GM19395 (cell line): ENCODE results near the gene GLT6D1.
"Not testable (repeated sequence)": the region's sequence is repeated elsewhere in the genome, so short reads cannot be mapped to it uniquely, and the experiment has no call there.

Experiments
- ATAC-seq: cut with Tn5 transposase; IDR thresholded peaks from one replicate; pipeline ENCODE4 v1.9.1; 2021; ENCODE audit warnings: mild to moderate bottlenecking, moderate library complexity; ENCODE audit not compliant: unreplicated experiment

The GLT6D1 gene, protein sequence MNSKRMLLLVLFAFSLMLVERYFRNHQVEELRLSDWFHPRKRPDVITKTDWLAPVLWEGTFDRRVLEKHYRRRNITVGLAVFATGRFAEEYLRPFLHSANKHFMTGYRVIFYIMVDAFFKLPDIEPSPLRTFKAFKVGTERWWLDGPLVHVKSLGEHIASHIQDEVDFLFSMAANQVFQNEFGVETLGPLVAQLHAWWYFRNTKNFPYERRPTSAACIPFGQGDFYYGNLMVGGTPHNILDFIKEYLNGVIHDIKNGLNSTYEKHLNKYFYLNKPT

DNA sequence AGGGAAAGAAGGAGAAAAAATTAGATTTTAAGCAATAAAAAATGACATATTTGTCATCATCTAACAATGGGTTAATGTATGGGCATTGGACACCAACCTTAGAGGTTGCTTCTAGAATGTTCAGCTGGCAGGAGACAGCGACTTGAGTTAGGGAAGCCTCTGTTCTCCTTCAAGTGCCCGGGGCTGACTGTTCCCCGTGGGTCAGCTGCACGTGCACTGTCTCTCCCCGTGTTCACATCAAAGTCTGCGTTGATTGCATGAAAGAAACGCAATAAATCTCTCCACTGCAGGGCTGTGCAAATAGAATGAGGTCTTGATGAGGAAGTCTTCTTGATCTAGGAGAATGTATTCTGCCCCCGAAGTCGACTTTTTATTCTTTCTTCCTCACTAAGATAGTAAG, at the start of gene GLT6D1:
TSS of gene GLT6D1 (minus strand) at position 345 of the 400 bp plus-strand sequence. CDS start 353 bp downstream, outside the sequence.
- no peak for ATAC-seq

DNA sequence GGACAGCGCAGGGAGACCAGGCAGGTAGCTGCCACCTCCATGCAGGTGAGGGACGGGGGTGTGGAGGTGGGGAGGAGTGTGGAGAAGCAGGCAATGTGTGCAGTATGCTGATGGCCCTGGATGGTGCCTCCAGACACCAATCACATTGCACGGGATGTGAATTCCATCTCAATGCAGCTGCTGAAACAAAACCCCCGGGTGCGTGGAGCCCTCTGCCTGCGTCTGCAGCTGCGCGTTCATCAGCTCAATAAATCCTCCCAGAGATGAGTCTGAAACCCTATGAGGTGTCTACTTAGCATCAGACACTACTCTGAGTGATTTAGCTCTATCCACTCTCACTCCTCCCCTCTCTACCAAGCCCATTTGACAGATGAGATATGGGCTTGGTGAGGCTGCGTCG, 49.7 kb upstream of the GLT6D1 start:
- ATAC-seq, result no peak

DNA sequence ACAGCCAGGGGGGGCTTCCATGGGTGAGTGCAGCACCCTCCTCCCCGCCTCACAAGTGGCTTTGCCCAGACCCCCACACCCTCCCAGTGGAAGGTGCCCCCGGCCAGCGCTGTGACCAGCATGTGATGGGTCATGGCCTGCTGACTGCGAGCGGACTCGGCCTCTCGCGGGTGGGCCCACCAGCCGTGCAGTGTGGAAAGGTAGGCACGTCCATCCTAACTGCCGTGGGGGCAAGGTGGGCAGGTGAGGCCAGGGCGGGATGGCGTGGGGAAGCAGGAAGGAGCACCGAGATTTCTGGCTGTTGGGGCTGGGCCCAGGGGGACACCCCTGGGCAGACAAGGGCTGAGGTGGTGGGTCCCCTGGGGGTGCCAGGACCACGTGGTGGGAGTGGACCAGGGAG, 47.9 kb upstream of the GLT6D1 start:
- no peak for ATAC-seq

DNA sequence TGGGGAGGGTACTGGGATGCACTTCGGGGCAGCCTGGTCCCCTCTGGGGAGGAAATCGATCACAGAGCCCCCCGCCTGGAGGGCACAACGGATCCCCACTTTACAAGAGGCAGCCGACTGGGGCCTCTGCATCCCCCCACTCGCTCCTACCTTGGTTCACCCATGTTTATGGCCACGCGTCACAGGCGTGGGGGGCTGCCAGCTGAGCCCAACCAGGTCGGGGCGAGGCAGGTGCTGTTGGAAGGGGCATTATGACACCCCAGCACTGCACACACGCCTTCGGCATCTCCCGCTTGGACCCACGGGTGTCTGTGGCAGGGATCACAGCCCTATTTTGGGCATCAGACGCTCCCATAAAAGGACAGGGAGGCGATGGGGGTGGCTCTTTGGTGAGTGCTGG, 45.4 kb upstream of the GLT6D1 start:
- no peak for ATAC-seq

DNA sequence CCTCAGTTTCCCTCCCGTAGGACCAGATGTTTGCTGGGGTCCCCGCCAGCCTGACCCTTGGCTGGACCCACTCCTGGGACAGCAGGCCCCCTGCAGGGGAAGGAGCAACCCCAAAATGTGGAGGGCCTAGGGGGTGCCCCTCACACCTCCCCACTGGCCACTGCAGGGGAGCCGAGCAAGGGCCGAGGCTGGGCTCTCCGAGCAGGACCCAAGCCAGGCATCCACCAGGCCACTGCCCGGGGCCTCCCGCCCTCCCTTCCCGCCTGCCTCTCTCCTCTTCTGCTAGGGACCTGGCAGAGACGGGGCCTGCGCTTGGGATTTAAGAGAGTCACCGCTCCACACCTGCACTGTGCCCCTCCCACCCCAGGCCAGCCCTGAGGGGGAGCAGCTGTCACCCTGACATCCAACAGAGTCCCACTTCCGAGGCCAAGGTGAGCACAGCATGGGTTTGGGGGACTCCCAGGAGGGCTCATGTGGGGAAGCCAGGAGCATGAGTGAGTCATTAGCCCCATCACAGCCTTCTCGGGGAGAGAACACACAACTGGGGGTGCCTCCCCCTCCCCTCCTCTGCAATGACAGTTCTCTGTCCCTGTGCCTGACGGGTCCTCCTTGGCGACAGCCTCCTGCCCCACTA, 44.2 kb upstream of the GLT6D1 start:
- ATAC-seq, result no peak

DNA sequence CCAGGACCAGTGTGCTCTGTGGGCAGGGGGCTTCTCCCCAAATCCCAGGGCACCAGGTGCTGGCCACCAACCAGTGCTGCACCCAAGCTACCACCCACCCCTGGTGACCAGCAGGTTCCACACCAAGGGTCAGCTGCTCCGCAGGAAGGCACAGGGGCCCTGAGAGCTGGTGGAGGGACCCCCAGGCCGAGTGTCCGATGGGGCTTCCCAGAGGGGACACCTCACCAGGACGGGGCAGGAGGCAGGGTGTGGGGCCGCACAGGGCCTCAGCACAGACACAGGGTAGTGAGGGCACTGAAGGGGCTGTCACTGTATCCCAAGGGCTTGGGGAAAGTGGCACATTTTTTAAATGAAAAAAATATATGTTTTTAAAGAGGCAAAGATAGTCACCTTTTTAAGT, 41.8 kb upstream of the GLT6D1 start:
- ATAC-seq, result no peak

DNA sequence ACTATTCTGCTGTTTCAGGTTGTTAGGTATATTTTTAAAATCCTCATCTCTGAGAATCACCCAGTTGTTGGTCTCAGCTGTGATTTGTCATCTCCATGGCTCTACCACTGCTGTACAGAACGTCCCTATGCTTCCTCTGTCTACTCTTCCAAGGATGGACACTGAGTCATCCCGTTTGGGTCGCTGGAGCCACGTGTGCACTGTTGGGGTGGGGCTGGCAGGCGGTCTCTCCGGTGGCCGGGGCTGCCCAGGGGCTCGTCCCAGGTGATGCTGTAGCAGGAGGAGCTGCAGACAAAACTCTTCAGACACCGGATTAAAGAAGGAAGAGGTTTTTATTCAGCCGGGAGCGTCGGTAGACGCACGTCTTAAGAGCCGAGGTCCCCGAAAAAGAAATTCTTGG, 40.7 kb upstream of the GLT6D1 start:
- no peak for ATAC-seq

DNA sequence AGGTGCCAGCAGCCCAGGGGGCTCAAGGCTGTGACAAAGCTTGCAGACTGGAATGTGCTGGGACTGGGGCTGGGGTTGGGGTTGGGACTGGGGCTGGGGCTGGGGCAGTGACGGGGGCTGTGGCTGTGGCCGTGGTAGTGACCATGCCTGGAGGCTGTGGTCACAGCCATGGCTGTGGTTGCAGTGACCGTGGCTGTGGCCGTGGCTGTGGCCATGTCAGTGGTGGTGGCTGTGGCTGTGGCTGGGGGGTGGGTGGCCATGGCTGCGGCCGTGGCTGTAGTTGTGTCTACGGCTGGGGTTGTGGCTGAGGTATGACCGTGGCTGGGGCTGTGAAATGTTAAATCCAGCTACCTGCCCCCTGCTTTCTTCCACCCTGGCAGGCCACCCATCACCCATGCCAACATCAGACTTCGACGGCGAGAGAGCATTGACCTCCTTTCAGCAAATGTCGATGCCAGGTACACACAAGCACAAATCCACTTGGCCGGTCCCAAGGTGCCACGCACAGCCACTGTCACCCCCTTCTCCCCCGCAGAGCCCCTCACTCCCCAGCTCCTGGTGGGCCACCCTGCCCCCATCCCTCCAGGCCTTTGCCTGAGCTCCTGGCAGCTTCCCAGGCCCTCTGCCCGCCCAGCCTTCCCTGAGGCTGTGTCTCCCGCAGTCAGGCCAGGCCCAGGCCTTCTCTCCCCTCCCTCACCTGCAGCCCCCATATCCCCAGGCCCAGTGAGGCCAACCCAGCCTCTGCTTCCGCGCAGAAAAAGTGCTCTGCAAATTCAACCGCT, 39.1 kb upstream of the GLT6D1 start:
- no peak for ATAC-seq

DNA sequence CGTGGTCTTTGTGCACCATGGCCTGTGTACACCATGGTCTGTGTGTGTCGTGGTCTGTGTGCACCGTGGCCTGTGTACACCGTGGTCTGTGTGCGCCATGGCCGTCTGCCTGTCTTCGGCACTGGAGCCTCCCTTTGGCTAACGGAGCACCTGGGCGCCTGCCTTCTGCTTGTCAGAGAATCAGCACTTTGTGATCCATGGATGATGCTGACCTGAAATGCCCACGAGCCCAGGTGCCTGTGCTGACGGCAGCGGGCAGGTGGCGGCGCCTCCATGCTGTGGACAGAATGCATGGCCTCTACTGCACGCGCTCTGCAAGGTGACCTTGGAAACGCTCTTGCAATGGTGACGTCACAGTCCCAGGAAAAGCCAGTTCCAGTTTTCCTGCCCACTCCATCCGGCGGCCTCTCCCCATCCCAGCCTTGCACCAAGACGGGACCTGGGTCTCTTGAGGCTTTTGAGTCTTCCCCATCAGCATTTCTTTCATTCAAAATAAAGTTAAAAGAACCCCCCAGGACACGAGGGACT, 38.4 kb upstream of the GLT6D1 start:
- ATAC-seq, result no peak

DNA sequence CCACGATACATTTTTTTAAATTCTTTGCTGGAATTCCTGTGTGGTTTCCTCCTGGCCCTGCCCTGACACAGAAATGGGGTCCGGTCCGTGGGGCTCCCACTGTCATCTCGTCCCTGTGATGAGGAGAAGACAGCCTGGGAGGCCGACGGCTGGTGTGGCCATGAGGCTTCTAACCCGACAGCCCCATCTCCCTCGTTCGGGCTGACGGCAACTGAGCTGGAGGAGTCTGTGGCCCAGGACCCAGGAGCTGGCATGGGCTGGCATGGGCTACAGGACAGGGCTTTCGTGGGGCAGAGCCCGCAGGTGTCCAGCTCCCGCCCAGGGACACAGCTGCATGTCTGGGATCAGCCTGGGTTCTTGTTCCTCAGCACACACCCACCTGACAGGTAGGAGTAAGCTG, 37.6 kb upstream of the GLT6D1 start:
- no peak for ATAC-seq

DNA sequence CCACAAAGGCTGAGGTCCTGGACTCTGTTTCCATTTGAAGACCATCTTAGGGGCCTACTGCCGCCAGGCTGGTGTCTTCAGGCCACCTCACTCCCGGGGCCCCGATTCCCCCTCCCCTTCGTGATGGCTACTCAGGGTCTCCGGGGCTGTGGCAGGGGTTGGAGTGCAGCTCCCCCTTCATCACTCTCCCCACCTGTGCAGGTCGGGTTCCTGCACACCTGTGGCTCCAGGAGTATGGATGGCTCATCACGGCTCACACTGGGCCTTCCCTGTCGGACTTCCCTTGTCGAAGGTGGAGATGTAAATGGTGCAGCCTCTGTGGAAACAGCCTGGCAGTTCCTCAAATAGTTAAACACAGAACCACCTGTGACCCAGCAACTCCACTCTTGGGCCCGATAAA, 35.6 kb upstream of the GLT6D1 start:
- no peak for ATAC-seq

DNA sequence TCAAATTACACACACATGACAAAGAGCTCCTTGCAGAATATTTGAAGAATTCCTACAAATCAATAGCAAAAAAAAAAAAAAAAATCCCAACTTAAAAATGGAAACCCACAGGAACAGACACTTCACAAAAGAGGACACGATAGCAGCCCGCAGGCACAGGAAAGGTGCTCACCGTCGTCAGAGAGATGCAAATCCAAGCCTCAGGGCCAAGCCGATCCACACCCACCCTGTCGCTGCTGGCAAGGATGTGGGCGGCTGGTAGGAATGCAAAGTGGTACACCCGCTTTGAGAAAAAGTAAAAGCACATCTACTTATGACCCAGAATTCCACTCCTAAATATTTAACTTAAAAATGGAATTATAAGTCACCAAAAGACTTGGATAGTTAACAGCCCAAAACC, 34.6 kb upstream of the GLT6D1 start:
- no peak for ATAC-seq

DNA sequence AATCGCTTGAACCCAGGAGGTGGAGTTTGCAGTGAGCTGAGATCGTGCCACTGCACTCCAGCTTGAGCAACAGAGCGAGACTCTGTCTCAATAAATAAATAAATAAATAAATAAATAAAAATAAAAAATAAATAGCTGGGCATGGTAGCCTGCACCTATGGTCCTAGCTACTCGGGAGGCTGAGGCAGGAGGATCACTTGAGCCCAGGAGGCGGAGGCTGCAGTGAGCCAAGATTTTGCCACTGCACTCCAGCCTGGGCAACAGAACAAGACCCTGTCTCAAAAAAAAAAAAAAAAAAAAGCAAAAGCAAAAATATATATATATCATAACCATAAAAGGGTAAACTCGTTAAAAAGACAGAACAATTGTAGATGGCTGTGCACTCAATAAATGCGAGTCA, 33.4 kb upstream of the GLT6D1 start:
- not testable (repeated sequence) for ATAC-seq

DNA sequence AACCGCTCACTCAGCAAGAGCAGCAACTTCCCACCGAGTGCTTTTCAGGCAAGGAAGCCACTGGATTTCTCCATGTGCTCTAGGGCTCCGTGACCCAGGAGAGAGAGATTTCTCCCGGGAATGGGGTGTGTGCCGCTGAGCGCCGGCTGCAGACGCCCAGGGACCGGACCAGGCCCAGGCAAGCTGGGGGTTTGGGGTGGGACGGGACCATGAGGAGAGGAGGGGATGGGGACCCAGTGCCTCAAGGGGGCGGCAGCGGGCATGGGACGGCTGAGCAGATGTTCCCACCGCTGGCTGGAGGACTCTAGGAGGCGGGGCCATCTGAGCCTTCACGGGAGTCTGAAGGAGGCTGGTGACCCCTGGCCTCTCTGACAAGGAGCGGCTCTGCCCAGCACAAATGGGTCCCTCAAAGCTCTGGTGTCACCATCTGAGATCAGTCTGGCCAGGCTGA, 32.3 kb upstream of the GLT6D1 start:
- ATAC-seq, result no peak

DNA sequence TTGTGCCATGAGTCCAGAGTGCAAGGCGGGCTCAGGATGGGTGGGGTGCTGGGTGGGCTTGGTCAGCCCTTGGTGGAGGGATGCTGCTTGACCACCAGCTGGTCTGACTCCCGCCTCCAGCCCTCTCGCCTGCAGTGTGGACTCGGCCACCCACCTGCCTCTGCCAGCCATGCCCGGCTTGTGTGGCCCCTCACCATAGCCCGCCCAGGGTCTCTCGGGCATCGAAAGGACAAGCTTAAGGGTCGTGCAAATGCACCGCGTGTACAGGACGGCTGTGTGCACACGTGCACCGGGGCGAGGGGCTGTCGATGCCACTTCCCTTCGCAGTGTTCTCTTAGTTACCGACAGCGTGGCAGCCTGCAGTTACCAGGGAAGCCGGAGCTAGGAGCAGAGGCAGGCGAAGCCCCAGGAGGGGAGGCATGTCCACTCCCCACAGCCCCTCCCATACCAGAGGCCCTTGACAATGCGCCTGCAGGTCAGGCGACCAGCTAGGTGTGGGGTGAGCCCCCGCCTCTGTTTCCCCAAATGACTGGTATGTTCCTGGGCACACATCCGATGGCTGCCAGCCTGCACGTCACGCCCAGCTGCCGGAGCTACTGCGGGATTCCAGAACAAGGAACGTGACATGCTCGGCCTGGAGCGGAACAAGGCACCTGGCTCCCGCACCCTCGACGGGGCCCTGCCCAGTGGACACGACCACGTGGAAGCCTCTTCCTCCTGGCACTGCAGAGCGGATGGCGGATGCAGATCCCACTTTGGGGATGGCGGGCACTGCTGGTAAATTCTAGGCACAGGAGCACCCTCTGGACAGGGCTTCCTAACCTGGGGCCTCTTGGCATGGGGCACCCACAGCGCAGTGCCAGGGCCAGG, 31.6 kb upstream of the GLT6D1 start:
- no peak for ATAC-seq

DNA sequence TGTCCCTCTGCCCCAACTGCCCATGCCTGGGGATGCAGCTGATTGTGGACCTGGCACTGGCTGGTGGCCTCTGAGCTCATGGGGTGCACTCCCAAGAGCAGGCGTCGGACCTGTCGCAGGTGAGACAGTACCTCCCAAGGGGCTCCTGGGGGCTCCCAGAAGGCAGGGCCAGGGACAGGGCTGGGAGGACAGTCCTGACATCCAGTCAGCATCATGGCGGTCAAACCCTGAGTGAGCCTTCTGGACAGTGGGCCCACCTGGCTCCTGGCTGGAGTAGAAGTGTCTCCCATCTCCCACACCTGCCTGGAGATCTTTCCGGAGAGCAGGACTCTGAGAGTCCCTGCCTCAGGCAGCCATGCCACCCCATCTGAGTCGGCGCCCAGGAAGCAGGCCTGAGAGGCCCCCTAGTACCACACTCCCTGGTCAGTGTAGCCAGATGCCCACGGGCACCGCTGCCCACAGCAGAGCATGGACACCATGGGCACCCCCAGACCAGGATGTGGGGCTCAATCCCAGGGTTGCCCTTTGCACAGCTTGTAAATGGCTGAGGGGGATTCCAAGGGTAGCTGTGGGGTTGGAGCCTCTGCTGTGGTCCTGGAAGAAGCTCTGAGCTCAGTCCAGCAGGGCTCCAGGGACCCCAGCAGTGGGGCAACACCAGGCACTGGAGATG, 30.4 kb upstream of the GLT6D1 start:
- ATAC-seq, result no peak

DNA sequence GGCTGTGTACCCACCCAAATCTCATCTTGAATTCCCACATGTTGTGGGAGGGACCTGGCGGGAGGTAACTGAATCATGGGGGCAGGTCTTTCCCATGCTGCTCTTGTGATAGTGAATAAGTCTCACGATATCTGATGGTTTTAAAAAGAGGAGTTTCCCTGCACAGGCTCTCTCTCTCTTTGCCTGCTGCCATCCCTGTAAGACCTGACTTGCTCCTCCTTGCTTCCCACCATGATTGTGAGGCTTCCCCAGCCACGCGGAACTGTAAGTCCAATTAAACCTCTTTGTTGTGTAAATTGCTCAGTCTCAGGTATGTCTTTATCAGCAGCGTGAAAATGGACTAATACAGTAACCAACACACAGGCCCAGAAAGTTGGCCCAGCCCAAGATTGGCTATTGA, 29.7 kb upstream of the GLT6D1 start:
- not testable (repeated sequence) for ATAC-seq

DNA sequence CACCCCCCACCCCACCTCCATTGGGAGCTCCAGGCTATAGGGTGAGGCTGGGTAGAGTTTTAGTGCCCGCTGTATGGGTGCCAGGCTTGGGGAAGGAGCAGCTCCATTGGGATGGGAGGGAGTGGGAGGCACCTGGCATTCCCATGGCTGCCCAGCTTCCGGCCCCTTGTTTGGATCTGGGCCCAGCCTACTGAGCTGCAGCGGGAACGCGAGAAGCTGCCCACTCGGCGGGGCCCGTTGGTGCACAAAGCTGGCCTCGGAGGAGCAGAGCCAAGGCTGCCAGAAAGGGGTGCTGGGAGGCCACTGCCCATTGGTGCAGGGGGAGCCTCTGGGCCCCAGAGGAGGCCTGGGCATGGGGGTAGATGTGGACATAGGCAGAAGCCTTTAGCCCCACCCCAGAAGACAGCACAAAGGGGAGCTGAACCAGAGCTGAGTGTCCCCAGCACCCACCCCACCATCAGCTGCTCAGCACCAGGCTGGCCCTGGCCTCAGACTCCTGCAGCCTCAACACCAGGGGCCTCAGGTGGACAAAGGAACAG, 28.2 kb upstream of the GLT6D1 start:
- no peak for ATAC-seq

DNA sequence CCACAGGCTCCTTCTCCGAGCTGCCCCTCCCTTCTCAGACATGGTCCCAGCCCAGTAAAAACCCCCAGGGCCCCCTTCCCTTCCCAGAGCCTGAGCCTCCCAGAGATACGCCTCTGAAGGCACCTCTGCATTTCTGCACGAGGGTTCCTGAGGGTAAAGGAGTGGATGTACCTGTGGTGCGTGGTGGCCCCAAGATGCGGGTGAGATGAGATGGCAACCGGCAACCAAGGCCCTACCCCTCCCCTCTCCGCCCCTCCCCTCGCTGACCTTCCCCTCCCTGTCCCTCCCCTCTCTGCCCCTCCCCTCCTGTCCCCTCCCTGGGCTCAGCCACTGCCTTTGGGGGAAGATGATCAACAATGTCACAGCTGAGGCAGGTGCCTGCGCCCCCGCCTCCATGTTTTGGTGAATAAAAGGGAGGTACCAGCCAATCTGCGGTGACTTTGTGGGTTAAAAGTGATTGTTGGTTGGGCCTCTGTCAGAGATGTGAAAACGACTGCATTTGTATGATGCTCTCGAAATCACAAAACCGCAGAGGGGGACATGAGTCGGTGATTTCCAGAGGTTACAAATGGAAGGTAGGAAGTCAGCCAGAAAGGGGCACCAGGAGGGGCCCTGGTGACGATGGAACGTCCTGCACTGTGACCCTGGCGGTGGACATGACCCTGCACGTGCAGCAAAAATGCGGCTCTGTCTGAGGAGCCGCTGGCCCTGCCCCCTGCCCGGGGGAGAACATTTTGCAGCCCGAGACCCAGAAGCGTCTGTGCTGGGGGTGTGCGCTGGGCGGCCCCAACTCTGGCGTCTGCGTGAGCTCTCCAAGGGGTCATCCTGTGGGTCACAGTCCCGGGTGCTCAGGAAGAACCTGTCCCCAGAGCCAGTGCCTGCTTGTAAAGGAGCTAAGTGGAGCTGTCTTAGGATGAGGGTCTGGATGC, 27.5 kb upstream of the GLT6D1 start:
- ATAC-seq, result no peak
